VCaP (cell line): Measurements from ENCODE around the gene NENF.

Experiments
- H3K27ac ChIP-seq: fragments of 450-650 bp; 2 replicates; pipeline ENCODE4 v1.5.1; 2017
- CTCF ChIP-seq: fragments of 450-650 bp; conservative IDR thresholded peaks from 2 replicates; pipeline ENCODE4 v1.5.1; 2017; ENCODE audit warnings: mild to moderate bottlenecking, moderate library complexity

The NENF gene

GRCh38 chr1:212415107-212415841 lies 17.4 kb upstream of the NENF start:
- TF ChIP-seq CTCF = no peak
- H3K27ac ChIP-seq = peak overlapping the region; percentile 78

- TF ChIP-seq CTCF = no peak
- H3K27ac ChIP-seq = no peak overlapping the region
Observed at GRCh38 chr1:212421165-212421564, 11.6 kb upstream of the NENF start.

- TF ChIP-seq CTCF = no peak
- no peak overlapping the region for H3K27ac ChIP-seq
Observed at GRCh38 chr1:212423879-212424278, 8.8 kb upstream of the NENF start.

- TF ChIP-seq CTCF = no peak
- no peak overlapping the region for H3K27ac ChIP-seq
Observed at GRCh38 chr1:212428496-212428895, 4.2 kb upstream of the NENF start.

- no peak for TF ChIP-seq CTCF
- peak overlapping the region; percentile 72; the same call in 1 of the 2 replicates for H3K27ac ChIP-seq
Observed at GRCh38 chr1:212430416-212430815, 2.3 kb upstream of the NENF start.

GRCh38 chr1:212430955-212431394 lies 1.7 kb upstream of the NENF start:
- H3K27ac ChIP-seq = peak overlapping the region; percentile 72
- no peak for TF ChIP-seq CTCF

GRCh38 chr1:212431644-212432043 lies 1.1 kb upstream of the NENF start:
- no peak for TF ChIP-seq CTCF
- peak overlapping the region; percentile 72 for H3K27ac ChIP-seq
